SH-SY5Y (cell line): ENCODE data around the gene MYH9.

Experiments
- GATA2 ChIP-seq: IDR thresholded peaks from 2 replicates; pipeline ENCODE4 v1.6.1; 2011; ENCODE audit warnings: mild to moderate bottlenecking, low read depth, low read length
- GATA3 ChIP-seq: IDR thresholded peaks from 2 replicates; pipeline ENCODE4 v1.6.1; 2011; ENCODE audit warnings: low read depth, mild to moderate bottlenecking, low read length, moderate library complexity

DNA sequence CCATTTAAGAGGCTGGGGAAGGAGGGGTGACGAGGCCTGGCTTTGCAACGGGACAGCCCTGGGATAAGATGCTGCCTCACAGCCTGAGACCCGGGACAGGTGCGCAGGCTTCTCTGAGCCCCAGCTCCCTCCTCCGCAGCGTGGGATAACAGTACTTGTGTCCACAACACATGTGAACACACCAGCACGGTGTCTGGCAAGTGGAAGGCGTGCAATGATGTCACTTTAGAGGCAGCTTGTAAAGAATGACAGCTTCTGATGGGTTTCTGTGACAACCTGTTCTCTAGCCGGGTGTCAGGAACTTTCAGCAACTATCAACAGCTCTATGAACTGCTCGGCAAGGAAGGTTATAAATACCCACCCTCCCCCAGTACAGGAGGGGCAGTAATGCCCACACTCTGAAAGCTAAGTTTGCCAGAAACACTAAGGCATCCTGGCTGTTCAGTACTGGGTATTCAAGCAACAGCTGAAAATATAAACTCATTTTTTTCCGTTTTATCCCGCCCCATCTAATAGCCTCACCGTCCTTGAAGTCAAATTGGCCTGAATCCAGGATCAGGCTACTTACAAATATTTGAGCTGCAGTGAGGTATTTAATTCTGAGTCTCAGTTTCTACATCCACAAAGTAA lies 59.7 kb downstream of the MYH9 start:
- no peak for TF ChIP-seq GATA2
- TF ChIP-seq GATA3: no peak
